Keratinocyte (primary cell): Measurements from ENCODE around the gene KCNMB3. TPM values are rescaled to one million over a fixed set of nuclear protein-coding genes. Genes with fewer than 3 reads are reported as not detected.

Experiments used
- DNase-seq: peaks from one replicate; pipeline ENCODE4 v3.0.0-alpha.2; 2011; ENCODE audit warnings: low read depth, missing footprints, low spot score
- FAIRE-seq: peaks from 2 replicates; lab custom pipeline; 2011; peaks lifted over from hg19 to GRCh38; lab: Jason Lieb, UNC
- H2AFZ ChIP-seq: 2 replicates; pipeline ENCODE4 v1.6.0; 2012; ENCODE audit warnings: low read length, control low read depth, inconsistent platforms; ENCODE audit not compliant: control insufficient read depth
- H3K27ac ChIP-seq: 2 replicates; pipeline ENCODE4 v1.5.1; 2011; ENCODE audit warnings: low read length; ENCODE audit not compliant: control insufficient read depth, insufficient read depth
- H3K27me3 ChIP-seq: 3 replicates; pipeline ENCODE4 v1.6.0; 2011; ENCODE audit warnings: low read length; ENCODE audit not compliant: control insufficient read depth, insufficient read depth; ENCODE audit errors: extremely low read depth
- H3K36me3 ChIP-seq, 2 experiments: 2 replicates in 1 of 2; 3 replicates in 1 of 2; pipeline ENCODE4 v1.5.1; 2011; ENCODE audit warnings: low read length in 2 of 2, mild to moderate bottlenecking in 1 of 2; ENCODE audit not compliant: control insufficient read depth in 2 of 2, insufficient read depth in 2 of 2; ENCODE audit errors: extremely low read depth in 1 of 2
- H3K4me1 ChIP-seq: 3 replicates; pipeline ENCODE4 v1.5.1; 2011; ENCODE audit warnings: low read length; ENCODE audit not compliant: control insufficient read depth, insufficient read depth; ENCODE audit errors: extremely low read depth
- H3K4me2 ChIP-seq: 3 replicates; pipeline ENCODE4 v1.6.0; 2011; ENCODE audit warnings: low read depth, low read length; ENCODE audit not compliant: control insufficient read depth, insufficient read depth; ENCODE audit errors: extremely low read depth
- H3K4me3 ChIP-seq, 3 experiments: fragments of 200-600 bp in 1 of 3; sonication (generic) in 1 of 3; 2 replicates in 2 of 3; 3 replicates in 1 of 3; pipeline ENCODE4 v1.5.1; 2011 to 2016; ENCODE audit warnings: low read length in 3 of 3, mild to moderate bottlenecking in 3 of 3, control low read depth in 2 of 3, inconsistent platforms in 1 of 3, low read depth in 1 of 3, mixed read lengths in 1 of 3, mixed run types in 1 of 3, moderate library complexity in 1 of 3; ENCODE audit not compliant: control insufficient read depth in 2 of 3, insufficient read depth in 2 of 3; ENCODE audit errors: extremely low read depth in 1 of 3
- H3K79me2 ChIP-seq: 2 replicates; pipeline ENCODE4 v1.6.0; 2012; ENCODE audit warnings: low read length; ENCODE audit not compliant: control insufficient read depth, insufficient read depth
- H3K9ac ChIP-seq: 3 replicates; pipeline ENCODE4 v1.6.0; 2011; ENCODE audit warnings: low read length; ENCODE audit not compliant: control insufficient read depth, insufficient read depth; ENCODE audit errors: extremely low read depth
- H3K9me1 ChIP-seq: 3 replicates; pipeline ENCODE4 v1.6.0; 2011; ENCODE audit warnings: low read length; ENCODE audit not compliant: control insufficient read depth, insufficient read depth; ENCODE audit errors: extremely low read depth
- H3K9me3 ChIP-seq: 2 replicates; pipeline ENCODE4 v1.5.1; 2012; ENCODE audit warnings: low read depth, low read length; ENCODE audit not compliant: control insufficient read depth
- H4K20me1 ChIP-seq: 3 replicates; pipeline ENCODE4 v1.6.0; 2011; ENCODE audit warnings: low read length; ENCODE audit not compliant: control insufficient read depth, insufficient read depth; ENCODE audit errors: extremely low read depth
- EZH2 ChIP-seq: IDR thresholded peaks from one replicate; pipeline ENCODE4 v1.6.1; 2012; ENCODE audit warnings: inconsistent platforms, mild to moderate bottlenecking, low read length, moderate library complexity
- dilution Hi-C: fragments of 300-500 bp; cut with MboI; formaldehyde crosslinking; loops from one replicate; pipeline ENCODE4 v1.7.0; 2020; ENCODE audit warnings: low sequenced_read_pairs; ENCODE audit not compliant: extremely low pct_ligation_motif_present
- polyA plus RNA-seq, 5 experiments: library from polyadenylated mRNA; depleted of rRNA in 3 of 5; stranded (reverse) in 3 of 5; stranded (forward) in 1 of 5; unstranded in 1 of 5; fragments of >200 nt; gene quantifications; 1 replicate in 1 of 5; 2 replicates in 3 of 5; 3 replicates in 1 of 5; pipeline versions ENCODE4 v1.2.1 to v1.2.3, GENCODE V29; 2011 to 2012; ENCODE audit warnings: missing spikeins in 2 of 5, low read depth in 1 of 5, low replicate concordance in 1 of 5
- TF ChIP-seq, protein P1 (sequence below), 3 experiments: IDR thresholded peaks in 1 of 3; conservative IDR thresholded peaks in 1 of 3; optimal IDR thresholded peaks in 1 of 3; 2 replicates in 2 of 3; 3 replicates in 1 of 3; pipeline versions ENCODE3 to v1.5.1; 2011; ENCODE audit warnings: low read length in 3 of 3, mild to moderate bottlenecking in 3 of 3, moderate library complexity in 2 of 3, control low read depth in 1 of 3, inconsistent platforms in 1 of 3; ENCODE audit not compliant: insufficient read depth in 2 of 3; ENCODE audit errors: extremely low read depth in 1 of 3

KCNMB3 gene
- polyA plus RNA-seq, 1 donor (not counting 4 experiments of a cell fraction or from before 2014, with no cell fraction given), result 1.00 TPM

GRCh38 chr3:179281825-179282224, 30.9 kb upstream of the KCNMB3 start:
- Histone ChIP-seq H3K9me3 (no peaks in the 10 kb centered on the region), H3K9me1 (no peaks in the 10 kb centered on the region), H4K20me1 (no peaks in the 10 kb centered on the region), H3K4me3 (no peak overlapping the region), H3K27ac (no peak overlapping the region), H3K4me2 (no peak overlapping the region), H3K27me3 (no peaks in the 10 kb centered on the region), H3K36me3 (no peaks in the 10 kb centered on the region), H2AFZ (no peak overlapping the region), H3K79me2 (no peaks in the 10 kb centered on the region), H3K9ac (no peak overlapping the region), H3K4me1 (no peaks in the 10 kb centered on the region)
- DNase-seq (no peak), FAIRE-seq (no peak)
- dilution Hi-C loops, result no loop called here
- no peak for TF ChIP-seq EZH2
- TF ChIP-seq, protein P1, sequence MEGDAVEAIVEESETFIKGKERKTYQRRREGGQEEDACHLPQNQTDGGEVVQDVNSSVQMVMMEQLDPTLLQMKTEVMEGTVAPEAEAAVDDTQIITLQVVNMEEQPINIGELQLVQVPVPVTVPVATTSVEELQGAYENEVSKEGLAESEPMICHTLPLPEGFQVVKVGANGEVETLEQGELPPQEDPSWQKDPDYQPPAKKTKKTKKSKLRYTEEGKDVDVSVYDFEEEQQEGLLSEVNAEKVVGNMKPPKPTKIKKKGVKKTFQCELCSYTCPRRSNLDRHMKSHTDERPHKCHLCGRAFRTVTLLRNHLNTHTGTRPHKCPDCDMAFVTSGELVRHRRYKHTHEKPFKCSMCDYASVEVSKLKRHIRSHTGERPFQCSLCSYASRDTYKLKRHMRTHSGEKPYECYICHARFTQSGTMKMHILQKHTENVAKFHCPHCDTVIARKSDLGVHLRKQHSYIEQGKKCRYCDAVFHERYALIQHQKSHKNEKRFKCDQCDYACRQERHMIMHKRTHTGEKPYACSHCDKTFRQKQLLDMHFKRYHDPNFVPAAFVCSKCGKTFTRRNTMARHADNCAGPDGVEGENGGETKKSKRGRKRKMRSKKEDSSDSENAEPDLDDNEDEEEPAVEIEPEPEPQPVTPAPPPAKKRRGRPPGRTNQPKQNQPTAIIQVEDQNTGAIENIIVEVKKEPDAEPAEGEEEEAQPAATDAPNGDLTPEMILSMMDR (optimal IDR thresholded peaks at IDR 0.05 in 1 of 3, IDR thresholded peaks at IDR 0.05 in 1 of 3, conservative IDR thresholded peaks at IDR 0.05 in 1 of 3; ENCODE audit: extremely low read depth in 1 of 3, insufficient read depth in 2 of 3, low read length in 3 of 3), result no peak

DNA sequence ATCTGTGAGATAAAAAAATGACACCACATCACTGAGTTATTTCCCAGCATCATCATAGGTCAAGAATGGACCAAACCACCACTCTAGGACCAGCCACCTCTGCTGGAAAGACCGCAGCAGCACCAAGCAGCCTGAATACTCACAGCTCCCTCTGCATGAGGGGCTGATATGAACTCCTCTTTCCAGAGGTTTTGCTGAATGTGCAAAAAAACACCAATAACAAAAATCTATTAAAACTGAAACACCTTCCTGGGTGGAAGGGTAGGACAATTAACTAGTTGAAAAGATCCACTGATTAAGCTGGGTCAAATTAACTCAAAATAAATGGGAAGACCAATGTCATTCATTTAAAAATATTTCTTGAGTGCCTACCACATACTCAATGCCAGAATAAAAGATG, 28.9 kb upstream of the KCNMB3 start:
- no peak overlapping the region for H3K27ac ChIP-seq
- no peak overlapping the region for H3K9ac ChIP-seq
- no peak for DNase-seq
- H3K4me3 ChIP-seq, result no peak overlapping the region
- dilution Hi-C loops, result no loop called here
- H3K36me3 ChIP-seq, result no peaks in the 10 kb centered on the region
- H3K9me1 ChIP-seq, result no peaks in the 10 kb centered on the region
- no peaks in the 10 kb centered on the region for H3K9me3 ChIP-seq
- H3K79me2 ChIP-seq, result no peaks in the 10 kb centered on the region
- FAIRE-seq, result no peak
- H4K20me1 ChIP-seq, result no peaks in the 10 kb centered on the region
- TF ChIP-seq EZH2, result no peak
- TF ChIP-seq, protein P1 (optimal IDR thresholded peaks at IDR 0.05 in 1 of 3, IDR thresholded peaks at IDR 0.05 in 1 of 3, conservative IDR thresholded peaks at IDR 0.05 in 1 of 3; ENCODE audit: extremely low read depth in 1 of 3, insufficient read depth in 2 of 3, low read length in 3 of 3), result no peak
- H3K4me1 ChIP-seq, result no peaks in the 10 kb centered on the region
- no peak overlapping the region for H2AFZ ChIP-seq
- H3K27me3 ChIP-seq, result no peaks in the 10 kb centered on the region
- no peak overlapping the region for H3K4me2 ChIP-seq
